HCT116 (cell line): ENCODE measurements around the gene IL36G.

ENCODE experiments used
- POLR2A ChIP-seq: IDR thresholded peaks from 2 replicates; pipeline ENCODE4 v1.7.0; 2011; ENCODE audit warnings: borderline replicate concordance; ENCODE audit not compliant: insufficient read depth, insufficient read length; ENCODE audit errors: extremely low read depth
- SIN3A ChIP-seq: IDR thresholded peaks from 2 replicates; pipeline ENCODE4 v1.6.1; 2012; ENCODE audit warnings: low read depth
- SRF ChIP-seq: IDR thresholded peaks from 2 replicates; pipeline ENCODE4 v1.6.1; 2012; ENCODE audit warnings: low read depth
- TF ChIP-seq, protein P1 (sequence below), 3 experiments: fragments of 200-600 bp in 1 of 3; sonication (generic) in 1 of 3; IDR thresholded peaks in 2 of 3; conservative IDR thresholded peaks in 1 of 3; 2 replicates each; pipeline ENCODE4 v1.5.1; 2012 to 2017; ENCODE audit warnings: low read depth in 2 of 3, low read length in 2 of 3, antibody characterized with exemption in 1 of 3, borderline replicate concordance in 1 of 3, control low read depth in 1 of 3, mild to moderate bottlenecking in 1 of 3, mixed read lengths in 1 of 3, mixed run types in 1 of 3, moderate library complexity in 1 of 3; ENCODE audit not compliant: insufficient read depth in 1 of 3

- TF ChIP-seq POLR2A = no peak
- TF ChIP-seq SIN3A = no peak
- TF ChIP-seq, protein P1, sequence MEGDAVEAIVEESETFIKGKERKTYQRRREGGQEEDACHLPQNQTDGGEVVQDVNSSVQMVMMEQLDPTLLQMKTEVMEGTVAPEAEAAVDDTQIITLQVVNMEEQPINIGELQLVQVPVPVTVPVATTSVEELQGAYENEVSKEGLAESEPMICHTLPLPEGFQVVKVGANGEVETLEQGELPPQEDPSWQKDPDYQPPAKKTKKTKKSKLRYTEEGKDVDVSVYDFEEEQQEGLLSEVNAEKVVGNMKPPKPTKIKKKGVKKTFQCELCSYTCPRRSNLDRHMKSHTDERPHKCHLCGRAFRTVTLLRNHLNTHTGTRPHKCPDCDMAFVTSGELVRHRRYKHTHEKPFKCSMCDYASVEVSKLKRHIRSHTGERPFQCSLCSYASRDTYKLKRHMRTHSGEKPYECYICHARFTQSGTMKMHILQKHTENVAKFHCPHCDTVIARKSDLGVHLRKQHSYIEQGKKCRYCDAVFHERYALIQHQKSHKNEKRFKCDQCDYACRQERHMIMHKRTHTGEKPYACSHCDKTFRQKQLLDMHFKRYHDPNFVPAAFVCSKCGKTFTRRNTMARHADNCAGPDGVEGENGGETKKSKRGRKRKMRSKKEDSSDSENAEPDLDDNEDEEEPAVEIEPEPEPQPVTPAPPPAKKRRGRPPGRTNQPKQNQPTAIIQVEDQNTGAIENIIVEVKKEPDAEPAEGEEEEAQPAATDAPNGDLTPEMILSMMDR (IDR thresholded peaks at IDR 0.05 in 2 of 3, conservative IDR thresholded peaks at IDR 0.05 in 1 of 3; ENCODE audit: borderline replicate concordance in 1 of 3, insufficient read depth in 1 of 3, low read depth in 2 of 3, low read length in 2 of 3) = no peak
- no peak for TF ChIP-seq SRF
These were observed 33.3 kb downstream of the IL36G start for GRCh38 chr2:113011108-113011507.
